ENCODE measurements around the gene PTPRK.

GRCh38 chr6:128427139-128427538 is 93.3 kb downstream of the PTPRK start:
- no peak for TF ChIP-seq CTCF (conservative IDR thresholded peaks at IDR 0.05)
- no peak for TF ChIP-seq ZFX (IDR thresholded peaks at IDR 0.05)
